Fibroblast of lung (primary cell): Measurements from ENCODE around the gene FSTL4. TPM values are rescaled to one million over a fixed set of nuclear protein-coding genes. Genes with fewer than 3 reads are reported as not detected.

ENCODE experiments used
- DNase-seq, 2 donors: peaks; one replicate each; pipeline versions ENCODE4 v3.0.0 to v3.0.0-alpha.2; 2010; ENCODE audit warnings: low read depth in 2 of 2
- H2AFZ ChIP-seq: 2 replicates; pipeline ENCODE4 v1.5.1; 2012; ENCODE audit warnings: low read length, control low read depth, inconsistent platforms
- H3K27ac ChIP-seq: 2 replicates; pipeline ENCODE4 v1.5.1; 2011; ENCODE audit warnings: low read length, control low read depth; ENCODE audit not compliant: insufficient read depth
- H3K27me3 ChIP-seq: 2 replicates; pipeline ENCODE4 v1.5.1; 2011; ENCODE audit warnings: mild to moderate bottlenecking, low read length; ENCODE audit not compliant: control insufficient read depth, insufficient read depth
- H3K36me3 ChIP-seq: 2 replicates; pipeline ENCODE4 v1.5.1; 2011; ENCODE audit warnings: low read length; ENCODE audit not compliant: control insufficient read depth, insufficient read depth
- H3K4me1 ChIP-seq: 2 replicates; pipeline ENCODE4 v1.5.1; 2011; ENCODE audit warnings: low read length; ENCODE audit not compliant: control insufficient read depth, insufficient read depth; ENCODE audit errors: extremely low read depth
- H3K4me2 ChIP-seq: 2 replicates; pipeline ENCODE4 v1.5.1; 2011; ENCODE audit warnings: low read length, control low read depth; ENCODE audit not compliant: insufficient read depth; ENCODE audit errors: extremely low read depth
- H3K4me3 ChIP-seq, 4 experiments: fragments of 200-600 bp in 1 of 4; sonication (generic) in 1 of 4; replicated peaks in 1 of 4; 2 replicates each; pipeline ENCODE4 v1.5.1; 2011 to 2016; ENCODE audit warnings: low read length in 4 of 4, low read depth in 3 of 4, mild to moderate bottlenecking in 3 of 4, control low read depth in 2 of 4, inconsistent platforms in 1 of 4, mixed read lengths in 1 of 4; ENCODE audit not compliant: insufficient read depth in 1 of 4; ENCODE audit errors: control extremely low read depth in 1 of 4
- H3K79me2 ChIP-seq: 2 replicates; pipeline ENCODE4 v1.5.1; 2012; ENCODE audit warnings: mild to moderate bottlenecking, low read length, inconsistent platforms; ENCODE audit not compliant: control insufficient read depth, insufficient read depth
- H3K9ac ChIP-seq: 2 replicates; pipeline ENCODE4 v1.5.1; 2011; ENCODE audit warnings: mild to moderate bottlenecking, low read length, control low read depth; ENCODE audit not compliant: insufficient read depth
- H3K9me3 ChIP-seq: 2 replicates; pipeline ENCODE4 v1.5.1; 2012; ENCODE audit warnings: low read depth, low read length; ENCODE audit not compliant: control insufficient read depth, insufficient read depth
- H4K20me1 ChIP-seq: 2 replicates; pipeline ENCODE4 v1.5.1; 2011; ENCODE audit warnings: low read length; ENCODE audit not compliant: control insufficient read depth, insufficient read depth; ENCODE audit errors: extremely low read depth
- EZH2 ChIP-seq: IDR thresholded peaks from 2 replicates; pipeline ENCODE4 v1.5.1; 2012; ENCODE audit warnings: low read length, control low read depth, mild to moderate bottlenecking; ENCODE audit errors: missing control alignments
- polyA plus RNA-seq, 2 donors: library from polyadenylated mRNA; depleted of rRNA in 1 of 2; stranded (reverse) in 1 of 2; unstranded in 1 of 2; fragments of >200 nt; gene quantifications; 2 replicates each; pipeline ENCODE4 v1.2.1, GENCODE V29; 2011 to 2012; ENCODE audit warnings: missing spikeins in 1 of 2
- total RNA-seq: library from RNA; depleted of rRNA; stranded (reverse); fragments of >200 nt; gene quantifications from 2 replicates; pipeline ENCODE4 v1.2.1, GENCODE V29; 2014
- TF ChIP-seq, protein P1 (sequence below), 2 donors: IDR thresholded peaks in 1 of 2; conservative IDR thresholded peaks in 1 of 2; 1 replicate in 1 of 2; 2 replicates in 1 of 2; pipeline ENCODE4 v1.5.1; 2011 to 2012; ENCODE audit warnings: low read length in 2 of 2, control low read depth in 1 of 2, inconsistent platforms in 1 of 2, low read depth in 1 of 2, mild to moderate bottlenecking in 1 of 2

The FSTL4 gene
- total and polyA plus RNA-seq, 2 donors (not counting 1 experiment from before 2014, with no cell fraction given) = 0.17 to 0.33 TPM

DNA sequence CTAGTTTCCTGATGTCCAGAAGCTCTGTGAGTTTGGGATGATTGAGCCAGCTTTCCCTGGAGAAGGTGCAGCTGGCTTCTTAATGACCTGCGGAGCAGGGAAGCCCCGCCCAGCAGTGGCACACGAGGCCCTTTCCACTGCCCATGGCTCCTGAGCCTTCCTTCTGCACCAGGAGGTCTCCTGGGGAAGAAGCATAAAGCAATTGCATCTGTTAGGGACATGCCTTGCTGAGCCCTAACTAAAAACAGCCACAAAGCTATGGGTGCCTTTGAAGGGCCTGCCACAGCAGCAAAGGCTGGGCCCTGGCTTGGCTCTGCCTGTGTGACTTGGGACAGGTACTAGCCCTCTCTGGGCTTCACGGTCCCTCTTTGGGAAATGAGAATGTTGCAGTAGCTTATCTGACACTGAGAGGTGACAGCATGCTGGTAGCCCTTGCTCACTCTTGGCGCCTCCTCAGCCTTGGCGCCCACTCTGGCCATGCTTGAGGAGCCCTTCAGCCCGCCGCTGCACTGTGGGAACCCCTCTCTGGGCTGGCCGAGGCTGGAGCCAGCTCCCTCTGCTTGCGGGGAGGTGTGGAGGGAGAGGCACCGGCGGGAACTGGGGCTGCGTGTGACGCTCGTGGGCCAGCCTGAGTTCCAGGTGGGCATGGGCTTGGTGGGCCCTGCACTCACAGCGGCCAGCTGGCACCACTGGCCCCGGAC lies 218.4 kb downstream of the FSTL4 start:
- Histone ChIP-seq H2AFZ (no peak overlapping the region), H3K79me2 (no peaks in the 10 kb centered on the region), H3K27ac (no peak overlapping the region), H3K9me3 (no peaks in the 10 kb centered on the region), H3K9ac (no peak overlapping the region), H3K4me3 (no peak overlapping the region), H3K36me3 (no peaks in the 10 kb centered on the region), H3K4me2 (no peak overlapping the region), H4K20me1 (no peaks in the 10 kb centered on the region), H3K4me1 (no peaks in the 10 kb centered on the region), H3K27me3 (no peaks in the 10 kb centered on the region)
- no peak for DNase-seq
- no peak for TF ChIP-seq EZH2
- TF ChIP-seq, protein P1, sequence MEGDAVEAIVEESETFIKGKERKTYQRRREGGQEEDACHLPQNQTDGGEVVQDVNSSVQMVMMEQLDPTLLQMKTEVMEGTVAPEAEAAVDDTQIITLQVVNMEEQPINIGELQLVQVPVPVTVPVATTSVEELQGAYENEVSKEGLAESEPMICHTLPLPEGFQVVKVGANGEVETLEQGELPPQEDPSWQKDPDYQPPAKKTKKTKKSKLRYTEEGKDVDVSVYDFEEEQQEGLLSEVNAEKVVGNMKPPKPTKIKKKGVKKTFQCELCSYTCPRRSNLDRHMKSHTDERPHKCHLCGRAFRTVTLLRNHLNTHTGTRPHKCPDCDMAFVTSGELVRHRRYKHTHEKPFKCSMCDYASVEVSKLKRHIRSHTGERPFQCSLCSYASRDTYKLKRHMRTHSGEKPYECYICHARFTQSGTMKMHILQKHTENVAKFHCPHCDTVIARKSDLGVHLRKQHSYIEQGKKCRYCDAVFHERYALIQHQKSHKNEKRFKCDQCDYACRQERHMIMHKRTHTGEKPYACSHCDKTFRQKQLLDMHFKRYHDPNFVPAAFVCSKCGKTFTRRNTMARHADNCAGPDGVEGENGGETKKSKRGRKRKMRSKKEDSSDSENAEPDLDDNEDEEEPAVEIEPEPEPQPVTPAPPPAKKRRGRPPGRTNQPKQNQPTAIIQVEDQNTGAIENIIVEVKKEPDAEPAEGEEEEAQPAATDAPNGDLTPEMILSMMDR (conservative IDR thresholded peaks at IDR 0.05 in 1 of 2, IDR thresholded peaks at IDR 0.05 in 1 of 2; ENCODE audit: low read depth in 1 of 2, low read length in 2 of 2) = no peak

DNA sequence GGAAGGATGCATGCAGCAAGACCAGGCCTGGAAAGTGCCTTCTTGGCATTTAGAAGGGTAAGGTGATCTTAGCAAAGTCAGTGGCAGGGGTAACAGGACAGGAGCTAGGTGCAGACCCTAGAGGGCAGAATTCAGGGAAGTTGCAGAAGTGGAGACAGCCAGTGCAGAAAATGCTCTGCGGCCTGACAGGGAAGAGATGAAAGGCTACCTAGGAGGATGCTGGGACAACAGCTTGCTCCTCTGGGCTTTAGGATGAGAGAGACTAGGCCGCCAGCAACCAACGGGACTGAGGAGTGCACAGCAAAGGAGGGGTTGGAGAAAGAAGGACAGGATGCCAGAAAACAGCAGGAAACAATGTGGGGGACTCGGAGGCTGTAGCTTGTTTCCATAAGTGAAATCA lies 219.9 kb downstream of the FSTL4 start:
- H4K20me1 ChIP-seq = no peaks in the 10 kb centered on the region
- no peaks in the 10 kb centered on the region for H3K4me1 ChIP-seq
- TF ChIP-seq EZH2 = no peak
- TF ChIP-seq, protein P1 (conservative IDR thresholded peaks at IDR 0.05 in 1 of 2, IDR thresholded peaks at IDR 0.05 in 1 of 2; ENCODE audit: low read depth in 1 of 2, low read length in 2 of 2) = no peak
- H3K79me2 ChIP-seq = no peaks in the 10 kb centered on the region
- H3K9me3 ChIP-seq = no peaks in the 10 kb centered on the region
- H3K9ac ChIP-seq = no peak overlapping the region
- H3K27ac ChIP-seq = no peak overlapping the region
- H3K36me3 ChIP-seq = no peaks in the 10 kb centered on the region
- no peak overlapping the region for H2AFZ ChIP-seq
- DNase-seq = no peak
- no peaks in the 10 kb centered on the region for H3K27me3 ChIP-seq
- H3K4me2 ChIP-seq = no peak overlapping the region
- no peak overlapping the region for H3K4me3 ChIP-seq

DNA sequence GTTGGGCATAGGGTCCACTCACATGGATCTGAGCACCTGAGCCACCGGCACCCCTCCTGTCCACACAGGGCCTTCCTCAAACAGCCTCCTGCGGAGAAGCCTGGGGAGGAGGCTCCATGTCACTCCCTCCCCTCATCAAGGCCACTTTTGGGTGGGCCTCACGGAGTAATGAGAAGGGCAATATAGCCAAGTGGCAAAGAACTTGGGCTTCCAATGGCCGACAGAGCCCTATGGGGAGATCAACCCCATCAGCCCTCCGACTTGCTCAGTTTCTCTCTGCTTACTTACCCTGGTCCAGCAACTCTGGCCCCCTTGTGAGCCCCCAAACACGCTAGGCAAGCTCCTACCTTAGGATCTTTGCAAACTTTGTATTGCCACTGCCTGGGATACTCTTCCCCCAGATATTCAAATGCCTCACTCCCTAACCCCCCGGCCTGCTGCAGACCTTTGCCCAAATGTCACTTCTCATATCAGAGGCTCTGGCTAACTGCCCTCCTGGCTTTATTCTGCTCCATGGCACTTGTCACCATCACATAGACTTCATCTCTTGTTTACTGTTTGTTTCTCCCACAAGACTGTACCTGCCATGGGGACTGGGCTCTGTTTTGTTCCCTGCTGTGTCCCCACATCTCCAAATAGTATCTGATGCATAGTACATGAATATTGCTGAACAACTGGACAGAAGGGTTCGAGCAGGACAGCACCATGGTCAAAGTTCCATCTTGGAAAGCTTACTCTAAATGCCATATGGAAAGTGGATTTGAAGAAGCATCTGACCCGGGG lies 220.8 kb downstream of the FSTL4 start:
- Histone ChIP-seq H3K9ac (no peak overlapping the region), H3K27ac (no peak overlapping the region), H3K36me3 (no peaks in the 10 kb centered on the region), H3K9me3 (no peaks in the 10 kb centered on the region), H3K4me2 (no peak overlapping the region), H3K27me3 (no peaks in the 10 kb centered on the region), H3K79me2 (no peaks in the 10 kb centered on the region), H2AFZ (no peak overlapping the region), H4K20me1 (no peaks in the 10 kb centered on the region), H3K4me1 (no peaks in the 10 kb centered on the region), H3K4me3 (no peak overlapping the region)
- DNase-seq = no peak
- TF ChIP-seq, protein P1 (conservative IDR thresholded peaks at IDR 0.05 in 1 of 2, IDR thresholded peaks at IDR 0.05 in 1 of 2; ENCODE audit: low read depth in 1 of 2, low read length in 2 of 2) = no peak
- TF ChIP-seq EZH2 = no peak
